Neural cell (in vitro differentiated cells): Measurements from ENCODE around the gene GNAT2. TPM values are rescaled to one million over a fixed set of nuclear protein-coding genes. Genes with fewer than 3 reads are reported as not detected.

ENCODE experiments used
- H2AFZ ChIP-seq: fragments of 200-600, 300-800 bp; sonication (generic), shearing (Covaris generic); 2 replicates; pipeline ENCODE4 v1.6.0; 2014; ENCODE audit warnings: low read depth, mild to moderate bottlenecking, antibody characterized with exemption, low read length, moderate library complexity
- H3F3A ChIP-seq: fragments of 200-600 bp; shearing (Covaris generic); 2 replicates; pipeline ENCODE4 v1.6.1; 2016; ENCODE audit warnings: mild to moderate bottlenecking, moderate library complexity, mixed read lengths, antibody characterized with exemption, low read length; ENCODE audit not compliant: insufficient read depth, poor library complexity, severe bottlenecking
- H3K27ac ChIP-seq: fragments of 200-600, 300-800 bp; sonication (generic), shearing (Covaris generic); 2 replicates; pipeline ENCODE4 v1.5.1; 2014; ENCODE audit warnings: mild to moderate bottlenecking, low read length, moderate library complexity
- H3K27me3 ChIP-seq: fragments of 300-800, 200-600 bp; sonication (generic), shearing (Covaris generic); 2 replicates; pipeline ENCODE4 v1.6.0; 2014; ENCODE audit warnings: mild to moderate bottlenecking, low read depth, low read length, moderate library complexity; ENCODE audit not compliant: insufficient read depth
- H3K36me3 ChIP-seq: fragments of 300-800, 200-600 bp; sonication (generic), shearing (Covaris generic); 2 replicates; pipeline ENCODE4 v1.5.1; 2014; ENCODE audit warnings: mild to moderate bottlenecking, antibody characterized with exemption, low read length, moderate library complexity; ENCODE audit not compliant: insufficient read depth
- H3K4me2 ChIP-seq: fragments of 300-800, 200-600 bp; sonication (generic), shearing (Covaris generic); 2 replicates; pipeline ENCODE4 v1.6.0; 2014; ENCODE audit warnings: mild to moderate bottlenecking, low read length
- H3K4me3 ChIP-seq: fragments of 300-800, 200-600 bp; sonication (generic), shearing (Covaris generic); 2 replicates; pipeline ENCODE4 v1.5.1; 2014; ENCODE audit warnings: mild to moderate bottlenecking, low read length, moderate library complexity
- H3K79me2 ChIP-seq: fragments of 200-600 bp; shearing (Covaris generic); replicated peaks from 2 replicates; pipeline ENCODE4 v1.6.0; 2014; ENCODE audit warnings: mild to moderate bottlenecking, low read length, moderate library complexity; ENCODE audit not compliant: insufficient read depth
- H3K9ac ChIP-seq: fragments of 300-800, 200-600 bp; sonication (generic), shearing (Covaris generic); 2 replicates; pipeline ENCODE4 v1.6.1; 2016; ENCODE audit warnings: mild to moderate bottlenecking, low read length, mixed read lengths
- H3K9me2 ChIP-seq: fragments of 200-600 bp; shearing (Covaris generic); 2 replicates; pipeline ENCODE4 v1.6.1; 2016; ENCODE audit warnings: mild to moderate bottlenecking, low read length, mixed read lengths; ENCODE audit not compliant: insufficient read depth
- H3K9me3 ChIP-seq: fragments of 200-600, 300-800 bp; sonication (generic), shearing (Covaris generic); 2 replicates; pipeline ENCODE4 v1.6.1; 2016; ENCODE audit warnings: mild to moderate bottlenecking, mixed run types, low read length, moderate library complexity, mixed read lengths
- H4K20me1 ChIP-seq: fragments of 200-600 bp; shearing (Covaris generic); 2 replicates; pipeline ENCODE4 v1.6.1; 2016; ENCODE audit warnings: mild to moderate bottlenecking, mixed run types; ENCODE audit not compliant: insufficient read depth
- CTCF ChIP-seq: fragments of 450-650 bp; IDR thresholded peaks from 2 replicates; pipeline ENCODE4 v1.5.1; 2014; ENCODE audit warnings: antibody characterized with exemption, mild to moderate bottlenecking, moderate library complexity; ENCODE audit not compliant: poor library complexity, severe bottlenecking
- EP300 ChIP-seq: fragments of 450-650 bp; conservative IDR thresholded peaks from 2 replicates; pipeline ENCODE4 v1.6.1; 2014; ENCODE audit warnings: antibody characterized with exemption, mild to moderate bottlenecking, moderate library complexity; ENCODE audit not compliant: poor library complexity, severe bottlenecking
- EZH2 ChIP-seq: fragments of 200-600, 300-800 bp; shearing (Covaris generic), sonication (generic); IDR thresholded peaks from 2 replicates; pipeline ENCODE4 v1.6.1; 2014; ENCODE audit warnings: antibody characterized with exemption, low read length, borderline replicate concordance, mild to moderate bottlenecking; ENCODE audit not compliant: insufficient read depth, poor library complexity, severe bottlenecking
- MXI1 ChIP-seq: fragments of 450-650 bp; conservative IDR thresholded peaks from 2 replicates; pipeline ENCODE4 v1.6.1; 2014; ENCODE audit warnings: antibody characterized with exemption, mild to moderate bottlenecking; ENCODE audit not compliant: poor library complexity, severe bottlenecking
- POLR2AphosphoS5 ChIP-seq: IDR thresholded peaks from 2 replicates; pipeline ENCODE4 v1.6.1; 2012
- RAD21 ChIP-seq: fragments of 450-650 bp; conservative IDR thresholded peaks from 2 replicates; pipeline ENCODE4 v1.6.1; 2014; ENCODE audit warnings: antibody characterized with exemption, mild to moderate bottlenecking, moderate library complexity
- REST ChIP-seq: IDR thresholded peaks from 2 replicates; pipeline ENCODE4 v1.6.1; 2012; ENCODE audit warnings: borderline replicate concordance
- SMC3 ChIP-seq: fragments of 450-650 bp; conservative IDR thresholded peaks from 2 replicates; pipeline ENCODE4 v1.6.1; 2014; ENCODE audit warnings: antibody characterized with exemption, mild to moderate bottlenecking, moderate library complexity; ENCODE audit not compliant: poor library complexity
- TAF1 ChIP-seq: IDR thresholded peaks from 2 replicates; pipeline ENCODE4 v1.6.1; 2012; ENCODE audit warnings: low read depth
- polyA plus RNA-seq: library from polyadenylated mRNA; depleted of rRNA; stranded (reverse); fragments of >200 nt; gene quantifications from 2 replicates; pipeline ENCODE4 v1.2.3, GENCODE V29; 2014

Gene GNAT2
- polyA plus RNA-seq, 1 donor from 2014 or later, result 1.5 TPM

- H3K27ac ChIP-seq, result no peak overlapping the region
- no peak overlapping the region for H2AFZ ChIP-seq
- no peaks in the 10 kb centered on the region for H3K36me3 ChIP-seq
- no peak overlapping the region for H3K4me3 ChIP-seq
- no peak overlapping the region for H3K4me2 ChIP-seq
- H3K9ac ChIP-seq, result no peak overlapping the region
- no peaks in the 10 kb centered on the region for H3K27me3 ChIP-seq
- no peaks in the 10 kb centered on the region for H3F3A ChIP-seq
- H3K9me2 ChIP-seq, result no peaks in the 10 kb centered on the region
- no peak for TF ChIP-seq EZH2
- no peak for TF ChIP-seq RAD21
- TF ChIP-seq TAF1, result no peak
- TF ChIP-seq SMC3, result no peak
- TF ChIP-seq POLR2AphosphoS5, result no peak
- TF ChIP-seq MXI1, result no peak
- no peak for TF ChIP-seq REST
- TF ChIP-seq EP300, result no peak
- H3K9me3 ChIP-seq, result no peaks in the 10 kb centered on the region
- no peaks in the 10 kb centered on the region for H4K20me1 ChIP-seq
- H3K79me2 ChIP-seq, result no peaks in the 10 kb centered on the region
Measured at GRCh38 chr1:109609881-109610280, 9.5 kb downstream of the GNAT2 start.

GRCh38 chr1:109605381-109605780 is 14.0 kb downstream of the GNAT2 start:
- Histone ChIP-seq H3K4me2 (no peak overlapping the region), H3K9me3 (no peaks in the 10 kb centered on the region), H3K36me3 (no peaks in the 10 kb centered on the region), H3K27ac (no peak overlapping the region), H3F3A (no peaks in the 10 kb centered on the region), H3K9ac (no peak overlapping the region), H3K27me3 (no peaks in the 10 kb centered on the region), H3K4me3 (no peak overlapping the region), H4K20me1 (no peaks in the 10 kb centered on the region), H2AFZ (no peak overlapping the region), H3K9me2 (no peaks in the 10 kb centered on the region), H3K79me2 (no peaks in the 10 kb centered on the region)
- no peak for TF ChIP-seq MXI1

GRCh38 chr1:109603229-109603628 is 16.2 kb downstream of the GNAT2 start:
- no peak for TF ChIP-seq REST
- TF ChIP-seq TAF1, result no peak
- TF ChIP-seq RAD21, result no peak
- no peak for TF ChIP-seq EP300
- no peak for TF ChIP-seq CTCF
- no peak for TF ChIP-seq SMC3
- no peak for TF ChIP-seq POLR2AphosphoS5
- H3K27ac ChIP-seq, result no peak overlapping the region

More at GRCh38 chr1:109603229-109603628, 16.2 kb downstream of the GNAT2 start:
- Histone ChIP-seq H3K9me3 (no peaks in the 10 kb centered on the region), H3K4me2 (no peak overlapping the region), H3F3A (no peaks in the 10 kb centered on the region), H4K20me1 (no peaks in the 10 kb centered on the region), H3K27me3 (no peaks in the 10 kb centered on the region), H2AFZ (no peak overlapping the region), H3K36me3 (no peaks in the 10 kb centered on the region), H3K4me3 (no peak overlapping the region), H3K9me2 (no peaks in the 10 kb centered on the region), H3K79me2 (no peaks in the 10 kb centered on the region), H3K9ac (no peak overlapping the region)
